HepG2 (cell line): ENCODE measurements around the gene HDGF. TPM values are rescaled to one million over a fixed set of nuclear protein-coding genes. Genes with fewer than 3 reads are reported as not detected.

Experiments used
- ATM ChIP-seq: fragments of 450-650 bp; IDR thresholded peaks from 2 replicates; pipeline ENCODE4 v1.7.1; 2017; ENCODE audit warnings: mild to moderate bottlenecking, borderline replicate concordance
- CSRNP2 ChIP-seq: sonication (generic); formaldehyde crosslinking; conservative IDR thresholded peaks from 2 replicates; pipeline ENCODE4 v1.8.0; 2022; ENCODE audit warnings: low read depth, missing genetic modification reagents
- FOXA3 ChIP-seq: IDR thresholded peaks from 2 replicates; pipeline ENCODE4 v1.6.1; 2016; ENCODE audit warnings: missing genetic modification reagents, missing compliant biosample characterization
- GPN1 ChIP-seq: sonication (generic); formaldehyde crosslinking; IDR thresholded peaks from 2 replicates; pipeline ENCODE4 v1.5.1; 2020; ENCODE audit warnings: missing genetic modification reagents, borderline replicate concordance
- HIC2 ChIP-seq: sonication (generic); formaldehyde crosslinking; IDR thresholded peaks from 2 replicates; pipeline ENCODE4 v1.9.0; 2022; ENCODE audit warnings: low read depth, missing genetic modification reagents
- MAF1 ChIP-seq: sonication (generic); formaldehyde crosslinking; IDR thresholded peaks from 2 replicates; pipeline ENCODE4 v1.5.0; 2020; ENCODE audit warnings: missing genetic modification reagents, borderline replicate concordance
- MATR3 ChIP-seq: sonication (generic); formaldehyde crosslinking; IDR thresholded peaks from 2 replicates; pipeline ENCODE4 v1.4.0; 2020; ENCODE audit warnings: missing genetic modification reagents
- MXD1 ChIP-seq: sonication (generic); formaldehyde crosslinking; IDR thresholded peaks from 2 replicates; pipeline ENCODE4 v1.4.0; 2020; ENCODE audit warnings: mild to moderate bottlenecking, missing genetic modification reagents
- MXD4 ChIP-seq: IDR thresholded peaks from 2 replicates; pipeline ENCODE4 v1.6.1; 2016; ENCODE audit warnings: mild to moderate bottlenecking, missing biosample characterization, missing genetic modification reagents
- TCF7 ChIP-seq: sonication (generic); IDR thresholded peaks from 2 replicates; pipeline ENCODE4 v1.6.1; 2016; ENCODE audit warnings: antibody characterized with exemption, low read depth
- TIGD3 ChIP-seq: sonication (generic); formaldehyde crosslinking; IDR thresholded peaks from 2 replicates; pipeline ENCODE4 v1.5.1; 2020; ENCODE audit warnings: mild to moderate bottlenecking, missing genetic modification reagents, borderline replicate concordance
- USF2 ChIP-seq, 2 experiments: sonication (generic) in 1 of 2; formaldehyde crosslinking in 1 of 2; IDR thresholded peaks; 2 replicates each; pipeline versions ENCODE4 v1.5.1 to v1.6.1; 2011 to 2020; ENCODE audit warnings: borderline replicate concordance in 1 of 2, low read depth in 1 of 2, low read length in 1 of 2, mild to moderate bottlenecking in 1 of 2, missing genetic modification reagents in 1 of 2, moderate library complexity in 1 of 2
- ZBTB10 ChIP-seq: sonication (generic); formaldehyde crosslinking; IDR thresholded peaks from 2 replicates; pipeline ENCODE4 v1.4.0; 2020; ENCODE audit warnings: missing genetic modification reagents, borderline replicate concordance
- ZFAT ChIP-seq: sonication (generic); formaldehyde crosslinking; conservative IDR thresholded peaks from 2 replicates; pipeline ENCODE4 v1.8.1; 2023; ENCODE audit warnings: missing genetic modification reagents, inconsistent platforms
- ZFP36L1 ChIP-seq: sonication (generic); formaldehyde crosslinking; IDR thresholded peaks from 2 replicates; pipeline ENCODE4 v1.8.0; 2022; ENCODE audit warnings: mild to moderate bottlenecking, missing genetic modification reagents, moderate library complexity
- ZMAT3 ChIP-seq: sonication (generic); formaldehyde crosslinking; conservative IDR thresholded peaks from 2 replicates; pipeline ENCODE4 v1.7.0; 2021; ENCODE audit warnings: missing genetic modification reagents
- ZNF652 ChIP-seq: IDR thresholded peaks from 2 replicates; pipeline ENCODE4 v1.6.1; 2016; ENCODE audit warnings: low read depth, borderline replicate concordance
- polyA plus RNA-seq, 8 experiments: library from polyadenylated mRNA; depleted of rRNA in 3 of 8; stranded (reverse) in 7 of 8; unstranded in 1 of 8; fragments of >200 nt; fragmentation: Illumina TruSeq in 4 of 8; extraction: Trizol in 4 of 8; gene quantifications; 2 replicates each; pipeline versions ENCODE4 v1.2.1 to v1.2.3, GENCODE V29; 2011 to 2016; ENCODE audit warnings: low read depth in 4 of 8, missing spikeins in 1 of 8, mixed read lengths in 1 of 8; ENCODE audit not compliant: insufficient read depth in 1 of 8
- total RNA-seq, 5 experiments: library from RNA; depleted of rRNA; stranded (reverse); fragments of >200 nt; fragmentation: Illumina TruSeq; extraction: Trizol; gene quantifications; 2 replicates each; pipeline ENCODE4 v1.2.3, GENCODE V29; 2016; ENCODE audit warnings: low read depth in 1 of 5

The HDGF gene
- total and polyA plus RNA-seq, 2 of the 13 experiments (the other 11 are each of a cell fraction or from before 2014, with no cell fraction given) = 156 to 196 TPM

- TF ChIP-seq ZMAT3 (CRISPR knock-in tag) (no peak), ATM (no peak), ZFP36L1 (CRISPR knock-in tag) (0 out of 2 replicates have a peak, but pooled peaks have one; percentile 64), TCF7 (no peak), USF2 (IDR thresholded peaks at IDR 0.05; ENCODE audit: low read depth, low read length) (no peak), USF2 (CRISPR knock-in tag; IDR thresholded peaks at IDR 0.05; ENCODE audit: borderline replicate concordance) (0 out of 2 replicates have a peak, but pooled peaks have one; percentile 39), MXD4 (CRISPR knock-in tag) (0 out of 2 replicates have a peak, but pooled peaks have one; percentile 69), TIGD3 (CRISPR knock-in tag) (no peak), ZBTB10 (CRISPR knock-in tag) (0 out of 2 replicates have a peak, but pooled peaks have one; percentile 19), MATR3 (CRISPR knock-in tag) (no peak), HIC2 (CRISPR knock-in tag) (peak; percentile 63; the same call in 1 of the 2 replicates), ZNF652 (CRISPR knock-in tag) (no peak), ZFAT (CRISPR knock-in tag) (no peak), GPN1 (CRISPR knock-in tag) (no peak), MXD1 (CRISPR knock-in tag) (peak; percentile 94), FOXA3 (CRISPR knock-in tag) (peak; percentile 61; the same call in 1 of the 2 replicates), CSRNP2 (CRISPR knock-in tag) (no peak), MAF1 (0 out of 2 replicates have a peak, but pooled peaks have one; percentile 33)
Measured at GRCh38 chr1:156740741-156741480, 10.6 kb downstream of the HDGF start, which contains the start of gene MRPL24 (continued).
